HG02852 (cell line): ENCODE results near the gene PHETA2.
"Not testable (repeated sequence)": the region's sequence is repeated elsewhere in the genome, so short reads cannot be mapped to it uniquely, and the experiment has no call there.

ENCODE experiments used
- ATAC-seq: cut with Tn5 transposase; IDR thresholded peaks from one replicate; pipeline ENCODE4 v1.9.1; 2021; ENCODE audit warnings: mild to moderate bottlenecking, moderate library complexity; ENCODE audit not compliant: unreplicated experiment

The PHETA2 gene

DNA sequence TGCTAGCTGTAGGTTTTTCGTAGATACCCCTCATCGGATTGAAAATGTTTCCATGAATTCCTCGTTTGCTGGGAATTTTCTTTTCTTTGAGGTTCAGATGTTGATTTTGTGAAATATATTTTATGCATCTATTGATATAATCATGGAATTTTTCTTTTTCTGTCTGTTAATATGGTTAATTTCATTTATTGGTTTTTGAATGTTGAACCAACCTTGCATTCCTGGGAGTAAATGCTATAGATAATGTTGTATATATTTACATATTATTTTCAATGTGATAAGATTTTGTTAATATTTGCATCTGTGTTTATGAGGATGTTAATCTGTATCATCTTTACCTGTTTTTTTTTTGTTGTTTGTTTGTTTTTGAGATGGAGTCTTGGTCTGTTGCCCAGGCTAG lies 27.2 kb downstream of the PHETA2 start:
- no peak for ATAC-seq

DNA sequence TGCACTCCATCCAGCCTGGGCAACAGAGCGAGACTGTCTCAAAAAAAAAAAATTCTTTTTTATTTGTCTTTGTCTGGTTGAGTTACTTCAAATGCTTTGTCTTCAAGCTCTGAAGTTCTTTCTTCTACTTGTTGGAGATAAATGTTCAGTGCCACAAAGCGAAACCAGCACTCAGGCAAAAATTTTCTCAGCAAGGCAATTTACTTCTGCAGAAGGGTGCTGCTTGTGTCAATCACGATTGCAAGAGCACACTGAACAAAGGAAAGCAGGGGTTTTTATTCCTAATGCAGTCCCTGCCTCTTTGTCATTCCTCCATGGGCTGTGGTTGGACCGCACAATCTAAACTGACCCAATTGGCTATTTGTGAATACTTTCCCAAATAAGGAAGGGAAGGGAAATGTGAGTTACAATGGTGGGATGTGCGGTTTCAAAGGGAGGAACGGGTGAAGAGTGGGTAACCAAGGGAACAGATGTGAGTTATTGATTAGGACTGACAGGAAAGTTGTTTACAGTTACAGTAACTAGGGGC lies 30.3 kb downstream of the PHETA2 start:
- not testable (repeated sequence) for ATAC-seq

DNA sequence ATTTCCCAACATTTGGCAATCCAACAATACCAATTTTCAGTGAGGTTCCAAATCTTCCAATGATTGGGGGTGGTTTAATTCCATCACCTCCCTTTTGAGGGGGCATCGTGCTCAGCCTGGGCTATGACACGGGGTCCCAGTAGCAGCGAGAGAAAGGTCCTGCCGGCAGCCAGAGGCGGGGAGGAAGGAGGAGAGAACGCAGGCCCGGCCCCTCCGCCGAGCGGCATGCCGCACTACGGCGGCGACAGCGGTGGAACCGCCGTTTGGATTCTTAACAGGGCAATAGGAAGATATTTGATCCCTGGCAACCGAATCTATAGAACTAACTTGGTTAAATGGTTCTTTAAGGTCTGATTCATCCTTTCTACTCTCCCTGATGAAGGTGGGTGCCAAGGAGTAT lies 34.8 kb downstream of the PHETA2 start:
- ATAC-seq: no peak

DNA sequence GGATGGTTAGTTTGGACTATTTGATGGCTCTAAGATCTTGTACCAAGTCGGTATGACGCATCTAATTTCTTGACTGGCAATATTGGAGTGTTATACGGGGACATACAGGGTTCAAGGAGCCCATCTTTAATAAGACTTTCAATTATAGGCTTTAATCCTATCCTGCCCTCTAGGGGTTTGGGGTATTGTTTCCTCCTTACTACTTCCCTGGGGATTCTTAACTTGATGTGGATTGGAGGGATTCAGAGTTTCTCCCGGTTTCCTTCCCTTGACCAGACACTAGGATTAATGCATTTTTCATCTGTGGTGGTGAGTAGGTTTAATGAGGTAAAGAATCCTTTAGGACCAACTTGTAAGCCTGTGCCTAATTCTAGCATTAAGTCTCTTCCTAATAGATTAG lies 37.8 kb downstream of the PHETA2 start:
- no peak for ATAC-seq

DNA sequence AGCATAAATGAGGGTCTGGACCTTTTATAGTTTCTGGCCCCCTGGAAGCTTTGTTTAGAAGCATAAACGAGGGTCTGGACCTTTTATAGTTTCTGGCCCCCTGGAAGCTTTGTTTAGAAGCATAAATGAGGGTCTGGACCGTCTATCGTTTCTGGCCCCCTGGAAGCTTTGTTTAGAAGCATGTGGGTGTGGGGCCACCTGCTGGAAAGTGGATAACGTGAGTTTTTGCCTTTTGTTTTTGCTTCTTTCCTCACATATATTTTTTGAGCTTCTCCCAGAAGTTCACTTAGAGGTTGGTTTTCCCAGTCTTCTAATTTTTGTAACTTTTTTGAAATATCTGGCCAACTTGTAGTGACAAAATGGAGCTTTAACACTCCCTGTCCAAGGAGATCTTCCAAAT lies 38.7 kb downstream of the PHETA2 start:
- not testable (repeated sequence) for ATAC-seq

DNA sequence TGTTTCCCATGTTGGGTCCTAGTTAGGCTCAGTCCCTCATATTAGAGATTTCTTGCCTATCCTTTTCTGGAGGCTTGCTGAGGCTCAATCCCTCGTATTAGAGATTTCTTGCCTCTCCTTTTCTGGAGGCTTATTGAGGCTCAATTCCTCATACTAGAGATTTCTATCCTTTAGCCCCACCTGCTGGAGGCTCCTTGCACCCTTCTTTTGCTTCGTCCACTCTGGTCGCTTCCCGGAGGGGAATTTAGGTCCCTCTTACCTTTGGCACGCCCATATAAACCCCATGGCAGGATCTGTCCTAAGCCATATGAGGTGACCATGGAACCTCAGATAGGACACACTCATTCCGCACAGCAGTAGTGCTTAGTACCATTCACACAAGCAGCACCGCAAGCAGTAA lies 40.7 kb downstream of the PHETA2 start:
- ATAC-seq: no peak

DNA sequence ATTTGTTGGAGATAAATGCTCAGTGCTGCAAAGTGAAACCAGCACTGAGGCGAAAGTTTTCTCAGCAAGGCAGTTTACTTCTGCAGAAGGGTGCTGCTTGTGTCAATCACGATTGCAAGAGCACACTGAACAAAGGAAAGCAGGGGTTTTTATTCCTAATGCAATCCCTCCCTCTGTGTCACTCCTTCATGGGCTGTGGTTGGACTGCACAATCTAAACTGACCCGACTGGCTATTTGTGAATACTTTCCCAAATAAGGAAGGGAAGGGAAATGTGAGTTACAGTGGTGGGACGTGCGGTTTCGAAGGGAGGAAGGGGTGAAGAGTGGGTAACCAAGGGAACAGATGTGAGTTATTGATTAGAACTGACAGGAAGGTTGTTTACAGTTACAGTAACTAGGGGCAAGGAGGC lies 41.4 kb downstream of the PHETA2 start:
- not testable (repeated sequence) for ATAC-seq

DNA sequence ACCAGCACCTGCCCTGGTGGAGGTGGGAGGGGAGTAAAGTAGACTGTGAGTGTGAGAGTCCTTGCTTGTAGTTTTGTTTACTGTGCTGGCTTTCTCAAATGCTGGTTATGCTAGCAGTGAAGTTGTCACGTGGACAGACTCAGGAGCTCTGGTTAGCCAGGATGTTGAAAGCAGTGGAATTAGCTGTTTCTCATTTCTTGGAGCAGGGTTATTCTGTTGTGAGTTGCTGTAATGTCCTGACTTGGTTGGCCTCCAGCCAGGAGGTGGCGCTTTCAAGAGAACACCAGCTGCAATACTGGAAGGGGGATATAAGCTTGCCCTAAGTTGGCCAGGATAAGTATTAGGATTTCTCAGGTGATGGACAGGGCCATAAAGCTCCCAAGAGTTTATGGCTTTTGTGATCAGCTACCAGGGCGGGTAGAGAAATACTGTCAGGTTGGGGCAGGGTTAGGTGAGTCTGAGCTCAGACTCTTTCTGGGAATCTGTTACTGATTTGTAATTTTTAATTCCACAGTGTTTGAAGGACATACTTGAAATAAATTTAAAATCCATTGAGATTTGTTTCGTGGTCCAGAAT lies 42.9 kb downstream of the PHETA2 start:
- no peak for ATAC-seq

DNA sequence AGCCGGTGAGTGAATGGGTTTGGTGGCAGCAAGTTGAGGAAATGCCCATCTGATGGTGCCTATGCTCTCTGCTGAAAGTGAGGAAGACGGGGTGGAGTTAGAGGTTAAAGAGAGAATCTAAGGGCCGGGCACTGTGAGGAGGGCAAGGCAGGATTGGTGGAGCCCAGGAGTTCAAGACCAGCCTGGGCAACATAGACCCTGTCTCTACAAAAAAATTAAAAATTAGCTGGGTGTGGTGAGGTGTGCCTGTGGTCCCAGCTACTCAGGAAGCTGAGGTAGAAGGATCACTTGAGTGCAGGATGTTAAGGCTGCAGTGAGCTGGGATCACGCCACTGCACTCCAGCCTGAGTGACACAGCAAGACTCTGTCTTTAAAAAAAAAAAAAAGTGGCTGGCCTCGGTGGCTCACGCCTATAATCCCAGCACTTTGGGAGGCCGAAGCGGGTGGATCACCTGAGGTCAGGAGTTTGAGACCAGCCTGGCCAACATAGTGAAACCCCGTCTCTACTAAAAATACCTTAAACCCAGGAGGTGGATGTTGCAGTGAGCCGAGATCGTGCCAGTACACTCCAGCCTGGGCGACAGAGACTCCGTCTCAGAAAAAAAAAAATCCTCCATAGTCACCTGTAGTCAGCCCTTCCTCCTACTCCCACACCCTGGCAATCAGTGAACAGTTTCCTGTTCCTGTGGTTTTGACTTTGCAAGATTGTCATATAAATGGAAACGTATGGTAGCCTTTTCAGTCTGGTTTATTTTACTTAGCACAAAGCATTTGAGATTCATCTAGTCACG lies 46.4 kb downstream of the PHETA2 start:
- ATAC-seq: not testable (repeated sequence)

DNA sequence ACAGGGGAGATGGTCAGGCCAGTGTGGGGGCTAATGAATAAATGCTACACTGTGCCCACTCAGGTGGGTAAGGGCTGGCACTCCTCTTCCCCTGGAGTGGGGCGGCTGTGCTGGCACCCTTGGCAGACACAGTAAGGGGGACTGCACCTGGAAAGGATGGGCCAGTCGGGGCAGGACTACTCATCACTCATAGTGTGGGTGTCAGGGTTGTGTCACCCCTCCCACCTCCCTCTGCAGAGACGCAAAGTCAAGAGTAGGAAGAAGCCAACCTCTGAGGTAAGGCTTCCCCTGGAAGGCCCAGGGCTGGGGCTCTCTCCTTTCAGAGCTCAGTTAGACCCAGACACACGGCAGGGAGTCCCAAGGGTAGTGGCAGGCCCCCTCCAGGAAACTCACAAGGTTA lies 49.5 kb downstream of the PHETA2 start:
- ATAC-seq: not testable (repeated sequence)

DNA sequence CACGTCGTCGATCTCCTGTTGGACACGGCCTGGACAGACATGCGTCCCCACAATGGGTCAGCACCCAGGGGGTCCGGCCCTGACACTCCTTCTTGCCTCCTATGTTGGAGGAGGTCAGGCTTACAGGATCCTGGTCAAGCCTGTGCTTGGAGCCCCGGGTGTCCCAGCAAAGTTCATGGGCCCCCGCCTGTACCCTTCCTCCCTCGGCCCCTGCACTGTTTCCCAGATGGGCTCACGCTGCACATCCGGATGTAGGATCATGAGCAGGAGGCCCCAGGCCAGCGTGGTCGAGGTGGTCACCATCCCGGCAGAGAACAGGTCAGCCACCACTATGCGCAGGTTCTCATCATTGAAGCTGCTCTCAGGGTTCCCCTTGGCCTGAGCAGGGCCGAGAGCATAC lies 53.6 kb downstream of the PHETA2 start:
- no peak for ATAC-seq

DNA sequence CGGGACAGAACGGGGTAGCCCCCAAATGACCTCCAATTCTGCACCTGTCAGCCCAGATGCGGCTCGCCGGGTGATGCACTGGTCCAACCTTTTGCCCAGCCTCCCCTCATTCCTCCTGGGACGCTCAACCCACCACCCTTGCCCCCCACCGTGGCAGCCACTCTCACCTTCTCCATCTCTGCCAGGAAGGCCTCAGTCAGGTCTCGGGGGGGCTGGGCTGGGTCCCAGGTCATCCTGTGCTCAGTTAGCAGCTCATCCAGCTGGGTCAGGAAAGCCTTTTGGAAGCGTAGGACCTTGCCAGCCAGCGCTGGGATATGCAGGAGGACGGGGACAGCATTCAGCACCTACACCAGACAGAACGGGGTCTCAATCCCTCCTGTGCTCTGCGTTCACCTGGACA lies 54.0 kb downstream of the PHETA2 start:
- ATAC-seq: not testable (repeated sequence)
